Breast epithelium (tissue), 4 donors: ENCODE data around the gene C2orf74. TPM values are rescaled to one million over a fixed set of nuclear protein-coding genes. Genes with fewer than 3 reads are reported as not detected.

Experiments used
- DNase-seq, 2 donors: peaks; one replicate each; pipeline ENCODE4 v3.0.0-alpha.2; 2019; ENCODE audit warnings: low spot score in 2 of 2
- H3K27ac ChIP-seq, 2 donors: fragments of 200-600 bp; sonication (generic) in 1 of 2; one replicate each; pipeline ENCODE4 v1.5.1; 2016 to 2019; ENCODE audit warnings: mild to moderate bottlenecking in 1 of 2
- H3K27me3 ChIP-seq, 2 donors: fragments of 200-600 bp; sonication (generic) in 1 of 2; one replicate each; pipeline versions ENCODE4 v1.5.1 to v1.6.0; 2017 to 2019; ENCODE audit warnings: control low read depth in 1 of 2, mild to moderate bottlenecking in 1 of 2
- H3K36me3 ChIP-seq: fragments of 200-600 bp; one replicate; pipeline ENCODE4 v1.5.1; 2019
- H3K4me1 ChIP-seq, 2 donors: fragments of 200-600 bp; sonication (generic); one replicate each; pipeline ENCODE4 v1.5.1; 2016 to 2019; ENCODE audit warnings: control low read depth in 1 of 2
- H3K4me3 ChIP-seq, 3 donors: fragments of 200-600 bp; sonication (generic); 1 replicate in 2 of 3; 2 replicates in 1 of 3; pipeline ENCODE4 v1.5.1; 2016 to 2019; ENCODE audit warnings: mild to moderate bottlenecking in 3 of 3, moderate library complexity in 2 of 3
- H3K9me3 ChIP-seq, 2 donors: fragments of 200-600 bp; sonication (generic) in 1 of 2; one replicate each; pipeline ENCODE4 v1.5.1; 2016 to 2019; ENCODE audit warnings: control low read depth in 1 of 2
- POLR2A ChIP-seq: fragments of 450-650 bp; IDR thresholded peaks from one replicate; pipeline ENCODE4 v1.6.1; 2016; ENCODE audit warnings: antibody characterized with exemption, mild to moderate bottlenecking, moderate library complexity
- POLR2AphosphoS5 ChIP-seq, 3 donors: sonication (generic); formaldehyde crosslinking; IDR thresholded peaks; one replicate each; pipeline ENCODE4 v1.6.1; 2017; ENCODE audit warnings: antibody characterized with exemption in 3 of 3
- intact Hi-C: fragments of 100-400 bp; cut with DNase I; formaldehyde crosslinking; loops from one replicate; pipeline ENCODE4 v1.15.1; 2023; ENCODE audit warnings: low total_unique reads
- total RNA-seq, 3 donors: library from RNA; depleted of rRNA; stranded (reverse); fragments of >200 nt; gene quantifications; one replicate each; pipeline ENCODE4 v1.1.0, GENCODE V29; 2016
- TF ChIP-seq, protein P1 (sequence below), 3 donors: fragments of 450-650 bp; IDR thresholded peaks; one replicate each; pipeline ENCODE4 v1.5.1; 2016 to 2017; ENCODE audit warnings: antibody characterized with exemption in 3 of 3, mild to moderate bottlenecking in 3 of 3, moderate library complexity in 3 of 3

Gene C2orf74
- total RNA-seq, 3 donors from 2014 or later, result 15.7 to 40.5 (median 19.8) TPM

- intact Hi-C loops, result no loop called here
- no peak for DNase-seq
- Histone ChIP-seq H3K36me3 (no peaks in the 10 kb centered on the region), H3K27ac (peak overlapping the region; percentile 99), H3K4me3 (peak overlapping the region; percentile 87 to 95 (median 88)), H3K27me3 (no peaks in the 10 kb centered on the region), H3K4me1 (peaks cover 7 to 16% of the 10 kb centered on the region in 2 donors), H3K9me3 (no peaks in the 10 kb centered on the region)
- TF ChIP-seq POLR2AphosphoS5 (IDR thresholded peaks at IDR 0.05) (no peak), POLR2A (no peak)
- TF ChIP-seq, protein P1, sequence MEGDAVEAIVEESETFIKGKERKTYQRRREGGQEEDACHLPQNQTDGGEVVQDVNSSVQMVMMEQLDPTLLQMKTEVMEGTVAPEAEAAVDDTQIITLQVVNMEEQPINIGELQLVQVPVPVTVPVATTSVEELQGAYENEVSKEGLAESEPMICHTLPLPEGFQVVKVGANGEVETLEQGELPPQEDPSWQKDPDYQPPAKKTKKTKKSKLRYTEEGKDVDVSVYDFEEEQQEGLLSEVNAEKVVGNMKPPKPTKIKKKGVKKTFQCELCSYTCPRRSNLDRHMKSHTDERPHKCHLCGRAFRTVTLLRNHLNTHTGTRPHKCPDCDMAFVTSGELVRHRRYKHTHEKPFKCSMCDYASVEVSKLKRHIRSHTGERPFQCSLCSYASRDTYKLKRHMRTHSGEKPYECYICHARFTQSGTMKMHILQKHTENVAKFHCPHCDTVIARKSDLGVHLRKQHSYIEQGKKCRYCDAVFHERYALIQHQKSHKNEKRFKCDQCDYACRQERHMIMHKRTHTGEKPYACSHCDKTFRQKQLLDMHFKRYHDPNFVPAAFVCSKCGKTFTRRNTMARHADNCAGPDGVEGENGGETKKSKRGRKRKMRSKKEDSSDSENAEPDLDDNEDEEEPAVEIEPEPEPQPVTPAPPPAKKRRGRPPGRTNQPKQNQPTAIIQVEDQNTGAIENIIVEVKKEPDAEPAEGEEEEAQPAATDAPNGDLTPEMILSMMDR (IDR thresholded peaks at IDR 0.05), result no peak
Observed at GRCh38 chr2:61177727-61178549, 15.9 kb downstream of the C2orf74 start.

- no peak for DNase-seq
- Histone ChIP-seq H3K27ac (peak overlapping the region; percentile 99), H3K4me3 (peak overlapping the region; percentile 87 to 95 (median 88)), H3K9me3 (no peaks in the 10 kb centered on the region), H3K4me1 (peaks cover 7 to 16% of the 10 kb centered on the region in 2 donors), H3K36me3 (no peaks in the 10 kb centered on the region), H3K27me3 (no peaks in the 10 kb centered on the region)
- TF ChIP-seq, protein P1 (IDR thresholded peaks at IDR 0.05), result no peak
- TF ChIP-seq POLR2A (no peak), POLR2AphosphoS5 (IDR thresholded peaks at IDR 0.05) (no peak)
- intact Hi-C loops, result no loop called here
Observed at GRCh38 chr2:61178603-61179545, 16.9 kb downstream of the C2orf74 start.

DNA sequence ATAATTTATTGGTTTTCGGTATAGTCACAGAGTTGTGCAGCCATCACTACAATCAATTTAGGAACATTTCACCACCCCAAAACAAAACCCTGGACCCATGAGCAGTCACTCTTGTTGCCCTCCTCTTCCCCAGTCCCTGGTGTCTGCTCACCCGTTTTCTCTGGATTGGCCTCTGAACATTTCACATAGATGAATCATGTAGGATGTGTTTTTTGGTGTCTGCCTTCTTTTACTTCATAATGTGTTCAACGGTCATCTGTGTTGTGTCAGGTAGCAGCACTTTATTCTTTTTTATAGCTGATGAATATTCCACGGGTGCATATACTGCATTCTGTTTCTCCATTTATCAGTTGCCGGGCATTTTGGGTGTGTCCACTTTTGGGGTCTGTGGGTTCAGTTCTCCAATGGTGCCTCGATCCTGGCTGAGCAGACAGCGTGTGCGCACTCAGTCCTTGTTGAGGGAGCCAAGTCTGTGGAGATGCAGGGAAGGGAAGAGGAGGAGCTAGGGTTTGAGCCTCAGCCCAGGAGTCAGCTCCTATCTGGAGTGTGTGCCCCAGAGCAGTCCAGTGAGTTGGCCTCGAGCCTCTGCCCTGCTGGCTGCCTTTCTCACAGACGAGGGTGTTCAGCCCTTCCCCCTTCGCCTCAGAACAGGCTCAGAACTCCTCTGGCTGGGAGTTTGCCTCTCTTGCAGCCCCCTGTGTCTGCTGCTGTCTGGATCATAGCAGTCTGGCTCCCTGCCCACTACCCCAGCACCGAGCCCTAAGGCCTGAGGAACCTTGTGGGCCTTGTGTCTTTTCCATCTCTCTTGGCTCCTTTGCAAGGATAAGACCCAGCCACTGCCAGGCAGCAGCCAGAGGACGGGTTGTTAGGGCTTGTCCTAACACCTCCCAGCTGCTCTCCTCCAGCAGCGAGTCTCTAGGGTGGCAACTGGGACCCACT is 18.0 kb downstream of the C2orf74 start:
- no peaks in the 10 kb centered on the region for H3K9me3 ChIP-seq
- no peaks in the 10 kb centered on the region for H3K36me3 ChIP-seq
- intact Hi-C loops, result no loop called here
- TF ChIP-seq, protein P1 (IDR thresholded peaks at IDR 0.05), result no peak
- no peak for TF ChIP-seq POLR2AphosphoS5 (IDR thresholded peaks at IDR 0.05)
- no peak for TF ChIP-seq POLR2A
- peak overlapping the region; percentile 99 for H3K27ac ChIP-seq
- no peaks in the 10 kb centered on the region for H3K27me3 ChIP-seq
- DNase-seq, result no peak
- peaks cover 7 to 16% of the 10 kb centered on the region in 2 donors for H3K4me1 ChIP-seq
- H3K4me3 ChIP-seq, result peak overlapping the region in 2 of 3 donors; percentile 0 to 95

GRCh38 chr2:61180686-61181085 is 18.7 kb downstream of the C2orf74 start:
- Histone ChIP-seq H3K4me1 (peaks cover 7 to 16% of the 10 kb centered on the region in 2 donors), H3K27me3 (no peaks in the 10 kb centered on the region), H3K4me3 (peak overlapping the region in 1 of 3 donors; percentile 95), H3K36me3 (no peaks in the 10 kb centered on the region), H3K9me3 (no peaks in the 10 kb centered on the region), H3K27ac (peak overlapping the region; percentile 99)
- intact Hi-C loops, result no loop called here
- DNase-seq, result no peak
- TF ChIP-seq, protein P1 (IDR thresholded peaks at IDR 0.05), result no peak
- TF ChIP-seq POLR2A (no peak), POLR2AphosphoS5 (IDR thresholded peaks at IDR 0.05) (no peak)
